Stimulated activated CD4-positive, alpha-beta T cell treated with anti-CD3 and anti-CD28 coated beads, Interleukin-12 subunit alpha, Interleukin-12 subunit beta, amount 100 ng/mL, for 24 hours (primary cell): ENCODE measurements around the gene TESMIN.

ENCODE experiments used
- DNase-seq, 2 experiments: peaks; one replicate each; pipeline ENCODE4 v3.0.0-alpha.2; 2020; ENCODE audit warnings: low read depth in 2 of 2

Gene TESMIN

GRCh38 chr11:68751331-68751856 is at the start of gene TESMIN:
TSS of gene TESMIN (minus strand) at chr11:68751520. CDS start at chr11:68750660, 860 bp downstream.
- peak; percentile 79 to 92 for DNase-seq

GRCh38 chr11:68798221-68798813 is 47.0 kb upstream of the TESMIN start:
- DNase-seq = peak in 1 of 2 experiments; percentile 25

GRCh38 chr11:68796801-68797200 is 45.5 kb upstream of the TESMIN start:
- no peak for DNase-seq

- no peak for DNase-seq
Measured at GRCh38 chr11:68792400-68792966, 41.2 kb upstream of the TESMIN start.

GRCh38 chr11:68784653-68785052 is 33.3 kb upstream of the TESMIN start:
- DNase-seq = no peak

GRCh38 chr11:68783216-68783821 is 32.0 kb upstream of the TESMIN start:
- no peak for DNase-seq

GRCh38 chr11:68782711-68783110 is 31.4 kb upstream of the TESMIN start:
- DNase-seq = no peak

- DNase-seq = no peak
Measured at GRCh38 chr11:68780829-68781228, 29.5 kb upstream of the TESMIN start.

- no peak for DNase-seq
Measured at GRCh38 chr11:68778205-68778604, 26.9 kb upstream of the TESMIN start.

- no peak for DNase-seq
Measured at GRCh38 chr11:68776442-68777235, 25.3 kb upstream of the TESMIN start.

- no peak for DNase-seq
Measured at GRCh38 chr11:68775951-68776388, 24.6 kb upstream of the TESMIN start.

GRCh38 chr11:68774194-68774585 is 22.9 kb upstream of the TESMIN start:
- DNase-seq = no peak

GRCh38 chr11:68773521-68774193 is 22.3 kb upstream of the TESMIN start:
- no peak for DNase-seq

GRCh38 chr11:68772936-68773335 is 21.6 kb upstream of the TESMIN start:
- no peak for DNase-seq

- no peak for DNase-seq
Measured at GRCh38 chr11:68770781-68771180, 19.5 kb upstream of the TESMIN start.

GRCh38 chr11:68767672-68768071 is 16.4 kb upstream of the TESMIN start:
- DNase-seq = no peak

GRCh38 chr11:68766786-68767185 is 15.5 kb upstream of the TESMIN start:
- DNase-seq = no peak

GRCh38 chr11:68764746-68765145 is 13.4 kb upstream of the TESMIN start:
- DNase-seq = no peak

GRCh38 chr11:68763926-68764657 is 12.8 kb upstream of the TESMIN start:
- no peak for DNase-seq

GRCh38 chr11:68763181-68763721 is 11.9 kb upstream of the TESMIN start:
- no peak for DNase-seq

- DNase-seq = no peak
Measured at GRCh38 chr11:68762481-68762880, 11.2 kb upstream of the TESMIN start.
